HG03571 (cell line): Measurements from ENCODE around the gene RADIL.

Experiments
- ATAC-seq: cut with Tn5 transposase; IDR thresholded peaks from one replicate; pipeline ENCODE4 v1.9.1; 2021; ENCODE audit not compliant: unreplicated experiment

Gene RADIL

DNA sequence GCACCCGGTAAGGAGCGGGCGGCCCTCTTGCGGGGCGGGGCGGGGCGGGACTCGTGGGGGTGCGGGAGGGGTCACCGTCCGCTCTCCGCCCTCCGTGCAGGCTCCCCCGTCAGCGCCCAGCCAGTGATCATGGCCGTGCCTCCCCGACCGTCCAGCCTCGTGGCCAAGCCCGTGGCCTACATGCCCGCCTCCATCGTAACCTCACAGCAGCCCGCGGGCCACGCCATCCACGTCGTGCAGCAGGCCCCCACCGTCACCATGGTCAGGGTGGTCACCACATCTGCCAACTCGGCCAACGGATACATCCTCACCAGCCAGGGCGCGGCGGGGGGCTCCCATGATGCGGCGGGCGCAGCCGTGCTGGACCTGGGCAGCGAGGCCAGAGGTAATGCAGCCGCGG is 124.3 kb downstream of the RADIL start:
- ATAC-seq, result no peak

DNA sequence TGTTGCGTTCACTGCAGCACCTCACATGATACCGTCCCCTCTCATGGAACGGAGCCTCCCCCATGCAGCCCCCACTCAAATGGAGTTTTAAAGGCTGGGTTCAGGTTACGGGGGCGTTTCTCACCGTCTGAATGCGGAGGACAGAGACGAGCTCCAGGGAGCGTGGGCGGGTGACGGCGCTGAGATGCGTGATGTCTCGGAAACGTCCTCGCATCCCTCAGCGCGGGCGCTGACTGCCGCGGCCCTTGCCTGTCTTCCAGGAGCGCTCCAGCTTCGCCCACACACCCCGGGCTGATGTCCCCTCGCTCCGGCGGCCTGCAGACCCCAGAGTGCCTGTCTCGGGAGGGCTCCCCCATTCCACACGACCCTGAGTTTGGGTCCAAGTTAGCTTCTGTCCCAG is 124.7 kb downstream of the RADIL start:
- ATAC-seq, result no peak

DNA sequence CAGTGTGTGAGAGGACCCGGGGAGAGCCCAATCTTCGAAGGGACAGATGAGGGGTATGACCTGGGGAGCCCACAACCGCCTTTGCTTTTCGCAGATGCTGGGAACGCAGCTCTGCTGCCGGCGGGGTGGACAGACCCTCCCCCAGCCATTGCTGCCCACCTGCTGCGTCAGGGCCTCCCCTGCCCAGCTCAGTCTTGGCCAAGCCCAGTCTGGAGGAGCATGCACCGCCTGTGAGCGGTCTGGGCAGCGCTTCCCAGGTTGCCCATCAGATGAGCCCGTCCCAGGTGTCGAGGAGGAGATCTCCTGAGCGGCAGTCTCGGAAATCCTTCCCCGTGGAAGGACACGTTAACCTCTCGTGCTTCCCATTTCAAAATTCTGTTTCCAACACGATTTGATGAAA is 125.4 kb downstream of the RADIL start:
- no peak for ATAC-seq

DNA sequence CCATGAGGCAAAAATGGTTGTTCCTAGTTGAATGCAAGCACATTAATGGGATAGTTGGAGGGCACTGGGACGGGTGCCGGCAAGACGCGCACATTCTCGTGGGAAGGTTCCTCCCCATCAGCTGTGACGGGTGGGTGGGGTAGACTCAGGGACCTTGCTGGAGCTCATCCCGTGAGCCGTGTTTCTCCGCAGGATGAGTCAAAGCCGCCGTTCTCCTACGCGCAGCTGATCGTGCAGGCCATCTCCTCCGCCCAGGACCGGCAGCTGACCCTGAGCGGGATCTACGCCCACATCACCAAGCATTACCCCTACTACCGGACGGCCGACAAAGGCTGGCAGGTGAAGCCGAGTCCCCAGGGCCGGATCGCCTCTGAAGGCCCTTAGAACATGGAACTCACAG is 128.5 kb downstream of the RADIL start:
- no peak for ATAC-seq

DNA sequence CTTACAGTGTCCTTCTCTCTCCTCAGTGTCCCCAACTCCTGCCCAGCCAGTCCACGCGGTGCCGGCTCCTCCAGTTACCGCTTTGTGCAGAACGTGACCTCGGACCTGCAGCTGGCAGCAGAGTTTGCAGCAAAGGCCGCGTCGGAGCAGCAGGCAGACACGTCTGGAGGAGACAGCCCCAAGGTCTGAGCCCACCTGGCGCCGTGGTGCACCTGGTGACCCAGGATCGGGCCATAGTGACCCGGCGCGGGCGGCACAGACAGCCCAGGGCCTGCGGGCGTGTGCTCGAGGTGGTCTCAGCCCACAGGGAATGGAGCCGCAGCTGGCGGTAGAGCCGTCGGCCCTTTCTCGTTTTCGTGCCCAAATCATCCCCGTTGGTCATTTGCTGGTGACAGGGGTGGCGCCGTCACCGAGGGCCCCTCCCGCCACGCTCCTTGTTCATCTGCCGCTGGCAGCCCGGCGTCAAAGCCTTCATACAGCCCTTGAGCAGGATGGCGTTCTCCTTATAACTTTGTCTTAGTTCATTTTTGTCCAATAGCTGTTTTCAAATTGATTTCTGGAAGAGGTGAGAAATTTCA is 129.0 kb downstream of the RADIL start:
- ATAC-seq, result no peak

DNA sequence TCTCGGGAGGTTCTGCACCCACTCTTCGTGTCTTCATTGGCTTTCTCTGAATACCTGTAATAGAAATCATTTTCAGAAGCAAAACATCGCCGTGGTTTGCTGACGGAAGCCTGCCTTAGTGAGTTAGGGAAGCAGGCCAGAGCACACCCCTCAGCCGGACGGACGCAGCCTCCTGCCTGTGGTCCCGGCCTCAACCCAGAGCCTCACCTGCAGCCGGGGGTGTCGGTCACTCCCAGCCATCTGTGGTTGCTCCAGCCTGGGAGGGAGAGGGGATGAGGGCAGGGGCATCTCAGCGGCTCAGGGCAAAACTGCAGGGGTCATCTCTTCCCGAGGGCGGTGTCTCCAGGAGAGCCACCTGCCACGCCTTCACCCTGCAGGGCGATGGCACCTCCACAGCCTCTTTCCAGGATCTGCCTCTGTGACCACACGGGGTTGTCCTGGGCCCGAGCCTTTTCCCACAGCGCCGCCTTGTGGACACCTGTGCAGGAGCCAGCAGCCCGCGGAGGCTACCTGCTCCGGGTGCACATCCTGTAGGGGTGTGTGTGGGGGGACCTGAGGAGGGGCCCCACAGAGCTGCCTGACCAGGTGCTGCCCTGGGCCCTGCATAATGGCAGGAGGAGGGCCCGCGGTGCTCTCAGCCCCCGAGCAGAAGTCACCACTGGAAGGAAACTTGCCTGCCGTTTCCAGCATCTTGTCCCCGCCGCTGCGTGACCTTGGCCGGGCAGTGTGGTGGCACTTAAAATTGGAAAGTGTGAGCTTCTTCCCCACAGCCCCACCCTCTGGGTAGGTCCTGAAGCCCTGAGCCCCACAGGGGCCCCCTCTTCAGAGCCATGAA is 129.7 kb downstream of the RADIL start:
- peak; percentile 69 for ATAC-seq

DNA sequence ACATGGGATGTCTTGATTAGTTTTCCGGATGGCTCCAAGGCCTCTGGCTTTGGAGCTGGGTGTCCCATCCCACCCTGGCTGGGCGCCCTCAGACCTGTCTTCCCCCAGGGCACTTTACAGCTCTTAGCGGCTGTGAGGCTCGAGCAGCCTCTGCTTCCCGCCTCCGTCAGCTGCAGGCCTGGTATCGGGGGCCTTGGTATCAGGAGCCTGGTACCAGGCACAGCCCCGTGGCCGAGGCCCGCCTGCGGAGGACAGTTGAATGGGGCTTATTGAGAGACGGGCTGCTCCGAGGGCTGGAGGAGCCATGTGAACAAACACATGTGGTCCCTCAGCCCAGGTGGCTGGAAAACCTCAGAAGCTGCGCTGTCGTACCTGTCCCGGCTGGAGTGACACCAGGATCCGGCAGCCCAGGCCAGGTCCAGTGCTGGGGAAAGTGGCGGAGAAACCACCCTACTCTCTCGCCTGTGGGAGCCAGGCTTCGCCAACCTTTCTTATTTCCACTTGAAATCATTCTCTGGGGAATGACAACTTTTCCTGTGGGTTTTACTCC is 132.0 kb downstream of the RADIL start:
- ATAC-seq, result no peak

DNA sequence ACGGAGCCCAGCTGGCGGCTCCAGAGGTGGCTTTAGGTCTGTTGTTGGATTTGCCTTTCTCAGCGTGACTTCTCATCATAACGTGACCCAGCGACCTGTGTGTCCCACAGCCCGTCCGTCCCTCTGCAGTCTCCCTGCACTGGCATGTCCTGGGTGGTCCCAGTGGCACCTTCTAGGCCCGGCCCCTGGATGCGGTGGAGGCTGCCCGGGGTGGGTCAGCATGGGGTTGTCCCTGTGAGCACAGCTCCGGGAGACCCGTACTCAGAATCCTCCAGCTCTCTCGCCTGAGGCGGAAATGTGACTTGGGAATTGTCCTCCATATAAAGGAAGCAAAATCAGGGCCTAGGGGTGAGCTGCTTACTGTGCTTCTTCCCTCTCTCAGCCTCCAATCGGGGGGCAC is 133.7 kb downstream of the RADIL start:
- no peak for ATAC-seq

DNA sequence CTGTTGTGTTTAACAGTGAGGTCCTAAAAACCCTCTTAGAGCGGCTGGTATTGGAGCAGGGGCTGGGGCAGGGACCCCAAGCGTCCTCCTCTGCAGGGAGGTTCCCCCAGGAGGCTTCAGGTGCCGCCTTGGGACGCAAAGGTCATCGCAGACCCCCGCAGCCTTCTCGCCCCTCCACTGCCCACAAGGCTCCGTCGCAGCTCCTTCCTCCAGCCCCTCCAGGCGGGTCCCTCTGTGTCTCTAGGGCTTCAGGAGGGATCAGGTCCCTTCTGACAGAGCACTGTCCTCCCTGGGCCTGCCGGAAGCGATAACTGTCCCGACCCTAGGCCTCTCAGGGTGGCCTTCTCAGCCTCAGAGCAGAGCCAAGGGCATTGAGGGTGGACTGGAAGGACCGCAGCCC is 134.2 kb downstream of the RADIL start:
- ATAC-seq, result no peak
